Suppressor macrophage treated with lipopolysaccharide for 4 hours (primary cell): ENCODE results near the gene C10orf95.
"Not testable (repeated sequence)": the region's sequence is repeated elsewhere in the genome, so short reads cannot be mapped to it uniquely, and the experiment has no call there.

Experiments
- DNase-seq: peaks from one replicate; pipeline ENCODE4 v3.0.0-alpha.2; 2020

C10orf95 gene

DNA sequence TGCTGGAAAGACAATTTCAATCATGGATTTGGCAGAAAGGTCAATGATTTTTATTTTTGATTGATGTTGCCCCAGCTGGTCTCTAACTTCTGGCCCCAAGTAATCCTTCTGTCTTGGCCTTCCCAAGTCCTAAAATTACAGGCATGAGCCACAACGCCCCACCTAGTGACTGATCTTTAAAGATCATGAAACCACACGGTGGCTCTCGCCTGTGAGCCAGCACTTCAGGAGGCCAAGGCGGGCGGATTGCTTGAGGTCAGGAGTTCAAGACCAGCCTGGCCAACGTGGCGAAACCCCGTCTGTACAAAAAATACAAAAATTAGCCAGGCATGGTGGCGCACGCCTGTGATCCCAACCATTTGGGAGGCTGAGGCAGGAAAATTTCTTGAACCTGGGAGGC, 12.6 kb upstream of the C10orf95 start:
- DNase-seq = no peak

DNA sequence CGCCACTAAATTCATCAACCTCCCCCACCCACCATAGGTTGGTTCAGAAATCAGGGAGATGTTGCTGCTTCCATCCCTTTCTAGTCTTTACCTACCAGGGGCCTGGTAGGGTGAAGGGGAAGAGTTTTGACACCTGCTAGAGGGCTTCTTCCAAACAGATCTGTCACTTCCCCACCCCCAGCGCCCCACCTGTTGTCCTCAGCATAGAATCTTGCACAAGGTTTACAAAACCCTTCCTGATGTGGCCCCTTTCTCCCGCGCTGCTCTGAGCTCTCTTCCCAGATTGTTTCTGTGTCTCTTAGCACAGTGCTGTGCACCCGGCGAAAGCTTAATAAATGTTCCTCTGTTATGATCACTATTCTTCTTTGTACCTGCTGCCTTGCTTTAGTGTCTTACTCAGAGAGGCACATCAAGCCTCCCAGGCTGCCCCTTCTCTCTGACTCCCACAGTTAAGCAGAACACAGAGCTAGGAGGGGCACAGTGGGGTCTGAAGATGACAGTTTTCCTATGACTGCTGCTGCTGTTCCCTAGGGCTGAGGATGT, 11.2 kb upstream of the C10orf95 start:
- no peak for DNase-seq

- peak; percentile 92 for DNase-seq
Measured at GRCh38 chr10:102461187-102462054, 10.1 kb upstream of the C10orf95 start.

GRCh38 chr10:102460836-102461186, 9.5 kb upstream of the C10orf95 start:
- DNase-seq = no peak

GRCh38 chr10:102458656-102459055, 7.3 kb upstream of the C10orf95 start:
- DNase-seq = no peak

DNA sequence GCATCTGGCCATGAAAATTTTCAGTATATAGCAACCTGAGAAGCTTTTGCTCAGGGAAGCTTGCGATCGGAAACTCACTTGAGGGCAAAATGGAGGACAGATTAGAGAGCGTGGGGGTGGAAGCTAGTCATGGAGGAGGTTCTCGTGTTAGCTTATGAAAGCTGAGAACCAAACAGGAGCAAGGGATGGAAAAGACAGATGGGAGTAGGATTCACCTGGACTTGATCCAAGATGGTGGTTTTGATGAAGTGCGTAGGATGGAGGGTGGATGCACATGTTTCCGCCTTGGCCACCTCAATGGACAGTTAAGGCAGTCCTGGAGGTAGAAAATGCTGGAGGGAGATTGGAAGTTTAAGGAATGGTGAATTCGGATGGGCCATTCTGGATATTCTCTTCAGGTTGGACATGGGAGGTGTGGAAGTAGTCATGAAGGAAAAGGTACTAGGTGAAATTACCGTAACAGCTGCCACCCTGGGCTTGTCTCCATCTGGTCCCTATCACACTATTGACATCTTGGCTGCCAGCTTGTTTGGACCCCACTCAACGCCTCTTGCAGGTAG, 6.3 kb upstream of the C10orf95 start:
- no peak for DNase-seq

DNA sequence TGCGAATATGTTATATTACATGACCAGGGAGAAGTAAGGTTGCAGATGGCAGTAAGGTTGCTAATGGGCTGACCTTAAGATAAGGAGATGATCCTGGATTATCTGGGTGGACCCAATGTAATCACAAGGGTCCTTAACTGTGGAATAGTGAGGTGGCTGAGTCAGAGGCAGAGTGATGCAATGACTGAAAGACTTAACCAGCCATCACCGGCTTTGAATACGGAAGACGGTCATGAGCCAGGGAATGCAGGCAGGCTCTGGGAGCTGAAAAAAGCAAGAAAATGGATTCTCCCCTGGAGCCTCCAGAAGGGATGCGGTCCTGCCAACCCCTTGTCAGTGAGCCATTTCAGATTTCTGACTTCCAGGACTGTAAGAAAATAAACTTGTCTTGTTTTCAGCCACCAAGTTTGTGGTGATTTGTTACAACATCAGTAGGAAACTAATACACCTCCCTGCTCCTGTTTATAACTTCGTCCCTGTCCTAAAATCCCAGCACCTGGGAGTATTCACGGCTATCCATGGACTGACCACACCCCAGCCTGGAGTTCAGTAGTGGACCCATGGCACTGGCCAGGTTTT, 4.6 kb upstream of the C10orf95 start:
- DNase-seq = peak; percentile 87

GRCh38 chr10:102454662-102455487, 3.5 kb upstream of the C10orf95 start:
- DNase-seq = not testable (repeated sequence)

DNA sequence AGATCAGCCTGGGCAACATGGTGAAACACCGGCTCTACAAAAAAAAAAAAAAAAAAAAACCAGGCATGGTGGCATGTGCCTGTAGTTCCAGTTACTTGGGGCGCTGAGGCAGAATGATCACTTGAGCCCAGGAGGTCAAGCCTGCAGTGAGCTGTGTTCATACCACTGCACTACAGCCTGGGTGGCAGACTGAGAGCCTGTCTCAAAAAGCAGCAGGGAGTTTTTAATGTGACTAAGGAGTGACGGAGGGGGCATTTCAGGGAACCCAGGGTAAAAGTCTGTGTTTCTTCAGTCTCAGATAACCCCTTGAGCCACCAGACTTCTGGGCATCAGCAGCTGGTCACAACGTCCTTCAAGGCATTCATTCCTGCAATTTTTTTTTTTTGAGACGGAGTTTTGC, 2.2 kb upstream of the C10orf95 start:
- peak; percentile 39 for DNase-seq

GRCh38 chr10:102452672-102453340, 1.5 kb upstream of the C10orf95 start:
- peak; percentile 95 for DNase-seq

DNA sequence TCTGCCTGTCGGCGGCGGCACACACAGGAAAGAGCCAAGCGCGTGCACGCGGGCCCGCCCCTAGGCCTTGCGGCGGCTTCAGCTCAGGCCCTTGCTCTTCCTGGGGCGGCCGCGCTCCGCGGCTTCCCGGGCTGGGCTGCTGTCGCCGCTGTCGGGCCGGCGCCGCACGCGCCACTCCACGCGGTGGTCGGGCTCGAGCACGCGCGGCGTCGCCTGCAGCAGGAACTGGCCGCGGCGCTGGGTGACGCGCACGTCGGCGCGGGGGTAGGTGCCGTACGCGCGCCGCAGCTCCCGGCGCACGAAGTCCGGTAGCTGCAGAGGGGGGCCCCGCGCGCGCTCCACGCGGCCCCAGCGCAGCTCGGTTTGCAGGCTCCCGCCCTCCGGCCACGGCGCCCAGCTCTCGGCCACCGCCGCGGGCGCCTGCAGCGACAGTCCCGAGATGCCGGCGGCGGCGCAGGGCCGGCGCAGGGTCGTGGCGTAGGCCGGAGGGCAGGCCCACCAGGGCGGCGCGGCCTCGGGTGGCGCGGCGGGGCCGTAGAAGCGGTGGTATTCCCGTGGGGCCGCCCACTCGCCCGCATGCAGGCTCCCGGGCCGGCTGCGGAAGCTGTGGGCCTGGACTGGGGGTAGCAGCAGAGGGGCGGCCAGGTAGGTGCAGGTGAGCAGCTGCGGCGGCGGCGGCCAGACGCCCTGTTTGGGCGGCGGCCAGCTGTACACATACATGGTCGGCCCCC, 804 bp downstream of the C10orf95 start:
- DNase-seq = peak; percentile 80

DNA sequence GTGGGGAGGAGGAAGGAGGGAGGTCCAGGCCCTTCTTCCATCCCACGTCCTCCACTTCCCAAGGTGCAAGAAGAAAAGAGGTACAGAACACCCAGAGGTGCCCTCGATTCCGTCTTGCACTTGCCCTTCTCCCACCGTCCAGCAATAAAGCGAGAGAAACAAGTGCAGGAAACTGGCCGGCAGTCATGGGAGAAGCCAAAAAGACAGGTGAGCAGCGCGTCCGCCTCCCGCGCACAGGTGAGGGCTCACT, 1.3 kb downstream of the C10orf95 start:
- DNase-seq = no peak

- peak; percentile 46 for DNase-seq
Measured at GRCh38 chr10:102449321-102450123, 1.8 kb downstream of the C10orf95 start.

GRCh38 chr10:102444851-102445250, 6.5 kb downstream of the C10orf95 start:
- peak; percentile 46 for DNase-seq

DNA sequence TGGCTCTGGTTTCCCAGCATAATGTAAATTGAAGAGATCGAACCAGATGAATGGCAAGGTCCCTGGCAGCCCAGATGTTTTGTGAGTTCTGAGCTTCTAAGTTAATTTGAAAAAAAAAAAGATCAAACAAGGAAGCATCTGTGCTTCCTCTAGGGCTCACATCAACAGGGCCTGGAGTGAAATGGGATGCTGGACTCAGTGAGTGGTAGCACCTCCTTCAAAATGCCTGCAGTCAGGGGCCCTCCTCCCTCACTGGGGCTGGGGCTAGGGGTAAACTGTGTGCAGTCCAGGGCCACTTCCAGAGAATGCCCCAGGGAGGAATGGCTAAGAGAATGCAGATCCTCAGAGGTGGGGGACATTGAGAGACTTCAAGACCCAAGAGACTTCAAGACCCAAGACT, 13.0 kb downstream of the C10orf95 start:
- DNase-seq = no peak

- no peak for DNase-seq
Measured at GRCh38 chr10:102437515-102437914, 13.8 kb downstream of the C10orf95 start.

- no peak for DNase-seq
Measured at GRCh38 chr10:102436312-102436711, 15.0 kb downstream of the C10orf95 start.

- DNase-seq = peak; percentile 77
Measured at GRCh38 chr10:102435529-102436233, 15.7 kb downstream of the C10orf95 start.

- no peak for DNase-seq
Measured at GRCh38 chr10:102435133-102435497, 16.2 kb downstream of the C10orf95 start.

DNA sequence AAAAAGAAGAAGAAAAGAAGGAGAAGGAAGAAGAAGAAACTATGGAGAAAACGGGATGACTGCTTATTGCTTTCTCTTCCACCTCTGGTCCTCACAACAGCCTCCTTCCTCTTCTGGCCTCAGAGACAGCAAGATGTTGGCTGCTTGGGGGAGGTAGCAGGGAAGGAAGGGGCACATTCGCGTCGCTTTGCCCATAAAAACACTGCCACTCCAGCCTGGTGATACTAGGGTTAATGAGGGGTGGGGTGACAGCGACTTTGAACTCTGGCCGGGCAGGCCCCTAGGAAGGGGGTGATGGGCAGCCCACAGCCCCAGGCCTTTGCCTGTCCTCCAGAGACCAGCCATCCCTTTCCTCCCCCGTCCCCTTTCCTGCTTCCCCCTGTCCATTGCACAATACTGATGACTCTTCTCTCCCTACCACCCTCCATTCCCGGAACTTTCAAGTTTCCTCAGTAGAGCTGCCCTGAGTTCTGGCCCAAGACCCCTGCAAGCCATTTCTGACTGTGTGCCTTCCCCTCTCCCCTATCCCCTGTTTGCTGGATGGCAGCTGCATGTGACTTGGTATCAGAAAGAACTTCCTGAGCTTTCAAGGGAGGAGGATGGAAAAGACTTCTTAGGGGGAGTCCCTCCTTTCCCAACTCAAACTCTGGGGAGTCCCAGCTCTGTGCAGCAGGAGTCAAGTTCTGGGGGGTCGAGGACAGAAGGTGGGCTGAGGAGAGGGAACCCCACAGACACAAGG, 16.8 kb downstream of the C10orf95 start:
- peak; percentile 90 for DNase-seq
